Erythroblast (primary cell): Measurements from ENCODE around the gene SLC7A11.

Experiments used
- DNase-seq, 2 experiments: peaks; one replicate each; lab custom pipeline; 2025; lab: John Stamatoyannopoulos, UW
- GATA1 ChIP-seq: IDR thresholded peaks from 2 replicates; pipeline ENCODE4 v1.6.1; 2011; ENCODE audit warnings: low read depth, mild to moderate bottlenecking, control low read depth, low read length, moderate library complexity
- POLR2A ChIP-seq: IDR thresholded peaks from 2 replicates; pipeline ENCODE4 v1.6.1; 2011; ENCODE audit warnings: mild to moderate bottlenecking, low read length

Gene SLC7A11

DNA sequence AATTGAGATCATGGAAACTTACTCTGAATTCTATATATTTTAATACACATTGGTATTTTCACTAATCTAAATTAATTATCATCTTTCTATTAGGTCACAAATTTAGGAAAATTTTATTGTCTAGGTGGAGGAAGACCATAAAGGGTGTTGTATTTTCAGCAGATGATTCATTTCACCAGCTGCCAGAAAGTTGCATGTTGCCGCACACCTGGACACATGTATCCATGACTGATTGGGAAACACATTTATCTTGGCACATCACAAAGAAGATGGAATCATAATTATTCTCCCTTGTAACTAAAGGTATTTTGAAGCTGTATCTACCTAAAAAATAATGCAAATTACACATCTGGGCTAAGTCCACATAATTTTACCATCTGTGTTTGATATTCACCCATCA lies 33.1 kb downstream of the SLC7A11 start:
- TF ChIP-seq POLR2A = no peak
- no peak for TF ChIP-seq GATA1
- no peak for DNase-seq

DNA sequence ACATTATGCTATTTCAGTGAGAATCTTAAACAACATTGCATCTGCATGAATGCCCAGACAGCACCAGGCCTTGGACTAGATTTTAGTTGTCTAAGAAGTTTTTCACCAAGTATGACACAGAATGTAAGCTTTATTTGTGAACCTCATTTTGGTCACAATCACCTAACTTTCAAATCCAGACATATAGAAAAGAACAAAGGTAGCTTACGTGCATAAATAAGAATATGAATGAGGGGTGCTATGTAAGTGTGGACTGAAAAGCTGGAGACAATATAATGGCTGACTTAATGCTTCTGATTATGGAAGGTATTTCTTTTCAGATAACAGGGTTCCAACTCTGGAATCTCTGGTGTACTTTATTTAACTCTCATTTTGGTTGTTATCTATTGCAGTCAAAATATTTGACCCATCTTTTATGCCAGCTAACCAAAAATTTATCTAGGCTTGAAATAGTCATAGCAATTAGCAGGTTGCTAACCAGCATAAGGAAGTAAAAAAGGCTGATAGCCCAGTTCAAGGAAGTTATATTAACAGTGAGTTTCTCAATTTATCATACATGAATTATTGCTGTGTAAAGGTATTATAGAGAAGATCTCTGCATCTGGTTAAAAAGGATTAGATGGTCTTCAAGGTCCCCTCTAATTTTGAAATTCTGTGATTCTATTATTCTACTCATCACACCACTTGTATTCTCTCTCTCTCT lies 36.5 kb downstream of the SLC7A11 start:
- no peak for DNase-seq
- TF ChIP-seq POLR2A = no peak
- TF ChIP-seq GATA1 = no peak

DNA sequence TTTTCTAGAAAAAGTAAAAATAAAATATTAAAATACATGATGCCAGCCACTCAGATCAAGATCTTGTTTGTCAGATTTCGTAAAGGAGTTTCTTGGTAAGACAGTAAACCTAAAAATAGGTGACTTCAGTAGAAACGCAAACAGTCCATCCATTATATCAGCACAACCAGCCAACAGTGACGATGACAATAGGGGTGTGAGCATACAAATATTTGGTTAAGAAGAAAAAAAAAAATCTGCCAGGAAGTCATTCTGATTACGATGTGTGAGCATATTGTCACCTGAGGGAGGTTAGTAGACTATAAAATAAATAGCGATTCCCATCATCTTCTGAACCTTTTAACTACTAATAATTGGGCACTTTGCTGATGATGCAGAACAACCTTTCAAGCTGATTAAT lies 37.6 kb downstream of the SLC7A11 start:
- TF ChIP-seq POLR2A (no peak), GATA1 (no peak)

DNA sequence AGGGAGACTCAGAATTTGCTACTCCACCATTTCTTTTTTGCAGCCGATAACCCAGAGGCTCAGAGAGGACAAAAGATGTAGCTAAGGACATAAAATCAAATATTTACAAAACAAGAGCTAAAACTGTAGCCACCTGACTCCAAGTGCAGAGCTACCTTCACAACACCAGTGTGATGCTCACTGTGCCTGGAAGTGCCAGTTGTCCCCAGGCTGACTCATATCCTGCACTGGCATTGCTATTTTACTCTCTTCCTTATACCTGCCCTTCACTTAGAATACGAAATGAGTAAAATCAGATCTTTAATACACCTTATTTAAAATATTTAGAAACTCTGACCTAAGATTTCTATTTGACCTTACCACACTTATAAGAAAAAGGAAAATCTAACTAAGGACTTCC lies 39.5 kb downstream of the SLC7A11 start:
- no peak for TF ChIP-seq POLR2A
- no peak for TF ChIP-seq GATA1
- DNase-seq = no peak

More for the DNA sequence above, 37.6 kb downstream of the SLC7A11 start:
- DNase-seq = no peak

DNA sequence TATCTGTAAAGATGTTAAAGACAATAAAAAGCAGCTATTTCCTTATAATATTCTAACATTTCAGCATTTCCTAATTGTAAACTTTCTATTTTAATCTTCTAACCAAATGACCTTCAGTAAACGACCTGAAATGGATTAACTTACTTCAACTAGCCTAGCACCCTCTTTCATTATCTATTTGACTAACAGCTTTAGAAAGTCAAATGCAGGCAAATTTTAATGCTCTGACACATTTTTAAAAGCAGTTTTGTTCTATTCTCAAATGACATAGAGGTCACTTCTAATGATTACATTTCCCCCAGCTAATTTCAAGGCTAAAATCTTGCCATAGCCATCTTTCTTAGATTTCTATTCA lies 41.9 kb downstream of the SLC7A11 start:
- no peak for DNase-seq
- TF ChIP-seq POLR2A = no peak
- TF ChIP-seq GATA1 = no peak

DNA sequence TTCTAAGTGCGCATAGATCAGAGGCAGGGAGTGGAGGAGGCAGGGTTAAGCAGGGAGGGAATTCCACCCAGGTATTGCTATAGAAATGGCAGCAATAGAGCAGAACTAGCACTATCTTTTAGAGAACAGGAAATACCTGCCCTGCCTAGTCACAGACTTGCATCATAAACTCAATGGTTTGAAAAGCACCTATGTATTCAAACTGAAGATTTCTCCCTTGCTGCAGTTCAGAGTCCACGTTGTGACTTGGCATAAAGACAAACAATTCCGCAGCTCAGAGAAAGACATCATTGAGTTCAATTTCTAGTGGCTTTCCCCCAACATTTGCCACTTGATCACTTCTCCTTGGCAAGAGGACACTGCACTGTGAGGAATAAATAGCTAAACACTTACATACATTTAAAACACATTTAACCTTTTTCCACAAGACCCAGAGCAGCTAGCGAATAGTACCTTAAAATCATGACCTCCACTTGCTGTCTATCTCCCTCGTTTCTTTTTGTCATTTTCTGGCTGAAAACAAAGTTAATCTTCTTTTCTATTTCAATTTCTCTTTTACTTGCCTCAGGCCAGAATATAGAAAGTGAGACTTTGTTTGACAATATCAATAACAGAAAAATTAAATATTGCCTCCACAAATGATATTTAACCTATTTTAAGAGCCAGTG lies 42.4 kb downstream of the SLC7A11 start:
- DNase-seq = no peak
- TF ChIP-seq POLR2A (no peak), GATA1 (no peak)

DNA sequence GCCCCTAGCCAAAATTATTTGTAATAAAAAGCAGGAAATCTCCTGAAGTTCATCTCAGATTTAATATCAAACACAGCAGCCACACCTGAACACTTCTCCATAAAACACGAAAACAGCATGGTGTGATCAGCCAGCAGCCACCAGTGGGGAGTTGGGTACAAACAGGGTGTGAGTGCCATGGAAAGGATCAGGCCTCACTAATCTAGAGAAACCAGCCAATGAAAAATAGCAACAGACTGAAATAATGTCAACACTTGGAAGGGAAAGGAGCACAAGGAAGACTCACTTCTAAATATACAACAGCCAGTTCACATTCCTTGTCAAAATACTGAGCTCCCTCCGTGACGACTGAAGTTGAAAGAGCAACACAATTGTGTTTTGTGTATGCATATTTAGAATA lies 46.0 kb downstream of the SLC7A11 start:
- DNase-seq = no peak
- TF ChIP-seq POLR2A (no peak), GATA1 (no peak)

DNA sequence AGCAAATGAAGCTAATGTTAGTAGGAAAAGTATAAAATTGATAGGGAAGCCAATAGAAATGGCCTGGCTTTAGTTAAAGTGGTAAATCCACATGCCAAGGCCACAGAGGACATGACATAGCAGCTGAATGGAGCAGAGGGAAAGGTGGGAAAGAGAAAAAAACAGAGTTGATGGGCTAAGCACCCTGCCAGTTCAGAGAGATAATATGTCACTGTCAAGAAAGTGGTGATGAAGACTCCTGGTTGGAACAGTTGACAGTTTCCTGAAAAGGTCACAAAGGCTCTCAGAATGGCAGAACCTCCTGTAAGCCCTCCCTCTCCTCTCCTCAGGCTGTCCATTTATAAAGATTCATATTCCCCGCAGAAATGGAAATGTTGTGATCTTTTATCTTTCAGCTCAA lies 48.2 kb downstream of the SLC7A11 start:
- no peak for DNase-seq
- TF ChIP-seq GATA1 (no peak), POLR2A (no peak)

DNA sequence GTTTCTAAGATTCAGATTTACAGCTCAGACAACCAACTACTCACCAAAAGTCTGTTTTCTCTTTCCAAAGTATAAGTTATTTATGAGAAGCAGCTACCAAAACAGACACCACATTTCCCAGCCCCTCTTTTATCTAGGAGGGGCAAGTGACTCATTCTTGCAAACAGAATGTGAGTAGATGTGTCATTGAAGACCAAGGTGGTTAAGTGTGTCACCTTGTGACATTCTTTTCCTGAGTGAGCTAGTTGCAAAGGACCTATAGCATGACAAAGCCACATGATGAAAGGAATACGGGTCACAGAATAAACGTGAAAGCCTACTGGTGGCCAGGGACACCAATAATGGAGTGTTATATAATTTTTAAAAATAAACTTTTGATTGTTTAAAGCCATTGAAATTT lies 50.0 kb downstream of the SLC7A11 start:
- TF ChIP-seq POLR2A (no peak), GATA1 (no peak)
- peak in 1 of 2 experiments; percentile 18 for DNase-seq

DNA sequence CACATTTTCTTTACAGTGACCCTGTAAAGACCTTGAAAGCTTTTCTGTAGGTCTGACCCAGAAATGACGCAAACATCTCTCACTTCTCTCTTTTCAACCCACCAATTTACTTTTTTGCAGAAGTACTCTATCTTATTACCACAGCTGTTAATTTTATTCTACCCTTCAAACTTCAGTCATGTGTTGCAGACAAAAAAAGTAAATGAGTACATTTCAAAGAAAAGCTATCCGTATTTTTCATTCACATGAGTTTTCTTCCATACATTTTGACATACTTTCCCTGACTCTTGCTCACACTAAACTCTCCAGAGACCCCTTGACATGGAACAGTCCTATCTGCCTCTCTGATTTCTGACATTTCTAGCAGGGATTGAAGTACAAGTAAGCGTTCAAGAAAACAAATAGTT lies 51.7 kb downstream of the SLC7A11 start:
- no peak for DNase-seq
- TF ChIP-seq GATA1 = no peak
- no peak for TF ChIP-seq POLR2A

DNA sequence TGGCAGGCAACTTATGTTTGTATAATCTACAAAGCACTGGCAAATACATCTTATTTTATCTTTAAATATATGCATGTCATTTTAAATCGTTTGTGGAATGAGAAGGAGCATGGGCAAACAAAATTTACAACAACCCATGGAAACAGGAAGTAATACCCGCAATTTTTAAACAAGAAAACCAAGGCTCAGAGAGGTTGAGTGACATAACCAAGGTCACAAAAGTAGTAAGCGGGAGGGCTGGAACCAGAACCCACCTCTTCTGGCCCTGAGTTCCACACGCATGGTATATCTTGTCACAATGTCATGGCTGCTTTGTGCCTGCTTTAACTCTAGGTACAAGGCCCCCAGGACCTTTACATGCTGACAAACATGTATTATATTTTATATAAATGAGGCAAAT lies 52.9 kb downstream of the SLC7A11 start:
- no peak for TF ChIP-seq POLR2A
- no peak for TF ChIP-seq GATA1
- no peak for DNase-seq

DNA sequence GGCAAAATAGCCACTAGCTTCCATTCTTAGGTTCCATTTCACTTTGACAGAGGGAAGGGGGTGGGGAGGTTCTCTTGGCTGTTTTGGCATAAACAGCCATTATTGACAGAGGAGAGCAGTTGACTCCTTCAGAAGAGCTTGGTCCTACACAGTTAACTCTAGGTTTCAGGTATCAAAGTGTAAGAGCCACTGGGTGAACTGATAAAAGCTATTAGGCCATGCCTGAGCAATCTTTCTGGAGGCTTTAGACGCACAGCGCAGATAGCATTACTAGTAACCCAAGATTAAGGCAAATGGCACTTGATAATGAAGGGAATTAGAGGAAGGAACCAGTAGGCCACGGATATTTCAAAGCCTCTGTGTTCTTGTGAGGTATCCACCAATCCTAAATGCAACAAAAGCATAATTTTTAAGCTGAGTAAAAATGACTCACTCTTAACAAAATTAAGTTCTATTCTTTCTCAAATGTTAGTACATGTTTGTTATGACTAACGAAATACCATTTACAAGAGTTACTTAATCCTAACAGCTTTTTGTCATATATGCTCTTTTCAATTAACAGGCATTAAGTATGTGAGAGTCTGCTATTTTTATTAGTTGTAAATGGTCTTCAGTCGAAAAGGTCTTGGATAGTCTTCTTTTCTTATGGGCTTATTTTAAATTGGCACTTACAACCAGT lies 53.6 kb downstream of the SLC7A11 start:
- no peak for DNase-seq
- TF ChIP-seq POLR2A (no peak), GATA1 (no peak)

DNA sequence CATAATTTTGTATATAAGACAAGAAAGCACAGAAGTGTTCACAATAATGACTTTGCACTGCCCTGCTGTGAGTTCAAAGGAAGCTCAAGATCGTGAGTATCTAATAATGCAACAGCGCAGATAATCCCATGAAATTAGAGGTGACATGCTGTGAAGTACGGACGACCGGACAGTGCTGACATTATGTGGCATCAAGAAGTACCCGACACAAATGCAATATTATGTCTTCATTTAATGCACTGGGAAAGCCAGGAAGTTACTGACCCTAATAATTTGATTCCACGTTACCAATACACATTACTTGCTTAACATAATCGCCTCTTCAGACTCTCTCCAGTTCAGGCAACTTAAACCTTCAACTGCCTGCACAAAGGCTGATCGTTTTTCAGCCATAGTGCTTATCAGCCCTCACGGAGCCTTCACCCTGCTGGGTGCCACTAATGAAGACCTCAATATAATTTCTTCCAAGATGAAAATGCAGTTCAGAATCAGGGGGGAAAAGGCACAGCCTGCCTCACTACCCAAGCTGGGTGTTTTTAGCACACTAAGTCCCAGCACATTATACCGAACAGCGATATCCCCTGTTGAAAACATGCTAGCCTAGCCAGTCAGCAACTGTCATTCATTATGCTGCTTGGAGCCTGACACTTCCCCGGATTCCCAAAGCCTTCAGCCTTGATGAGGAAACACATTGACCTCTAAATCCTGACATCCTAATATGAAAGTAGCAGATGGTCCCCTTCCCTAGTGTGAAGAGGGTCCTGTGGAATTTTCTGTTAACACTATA lies 56.1 kb downstream of the SLC7A11 start:
- DNase-seq = no peak
- no peak for TF ChIP-seq GATA1
- no peak for TF ChIP-seq POLR2A
